Loucy (cell line): Measurements from ENCODE around the gene AGAP9.
"Not testable (repeated sequence)": the region's sequence is repeated elsewhere in the genome, so short reads cannot be mapped to it uniquely, and the experiment has no call there.

ENCODE experiments used
- CTCF ChIP-seq: fragments of 200-600 bp; sonication (generic); conservative IDR thresholded peaks from 2 replicates; pipeline ENCODE4 v1.5.1; 2014; ENCODE audit warnings: mild to moderate bottlenecking, antibody characterized with exemption, low read length
- EZH2phosphoT487 ChIP-seq: fragments of 200-600 bp; IDR thresholded peaks from 2 replicates; pipeline ENCODE4 v1.6.1; 2018; ENCODE audit warnings: antibody characterized with exemption, mild to moderate bottlenecking, moderate library complexity, borderline replicate concordance

GRCh38 chr10:47478114-47478513, 45.3 kb downstream of the AGAP9 start:
- not testable (repeated sequence) for TF ChIP-seq CTCF, EZH2phosphoT487
